ENCODE measurements around the gene FAM209B. TPM values are rescaled to one million over a fixed set of nuclear protein-coding genes. Genes with fewer than 3 reads are reported as not detected.
"Not testable (repeated sequence)": the region's sequence is repeated elsewhere in the genome, so short reads cannot be mapped to it uniquely, and the experiment has no call there.

Gene FAM209B
- total RNA-seq, 4 donors from 2014 or later = not detected

GRCh38 chr20:56520180-56520579, 12.9 kb upstream of the FAM209B start:
- Histone ChIP-seq H3K4me3 (no peak overlapping the region), H3K27ac (no peak overlapping the region), H3K27me3 (no peaks in the 10 kb centered on the region), H3K4me1 (no peaks in the 10 kb centered on the region), H3K36me3 (peaks cover 0 to 46% (median 0%) of the 10 kb centered on the region in 3 donors), H3K9me3 (peaks cover 0 to 21% (median 6%) of the 10 kb centered on the region in 4 donors)
- peak in 1 of 3 donors; percentile 19 for DNase-seq
- no peak for TF ChIP-seq CTCF (IDR thresholded peaks at IDR 0.05)
- no peak for TF ChIP-seq POLR2A (IDR thresholded peaks at IDR 0.05)

- Histone ChIP-seq H3K9me3 (peaks cover 0 to 21% (median 6%) of the 10 kb centered on the region in 4 donors), H3K36me3 (peaks cover 0 to 46% (median 0%) of the 10 kb centered on the region in 3 donors)
- not testable (repeated sequence) for H3K27me3 ChIP-seq, DNase-seq, H3K4me1 ChIP-seq, H3K27ac ChIP-seq, H3K4me3 ChIP-seq
Measured at GRCh38 chr20:56520746-56521354, 12.2 kb upstream of the FAM209B start.

- Histone ChIP-seq H3K4me3 (no peak overlapping the region), H3K9me3 (peaks cover 0 to 21% (median 6%) of the 10 kb centered on the region in 4 donors), H3K36me3 (peaks cover 0 to 36% (median 0%) of the 10 kb centered on the region in 3 donors), H3K27ac (no peak overlapping the region), H3K27me3 (no peaks in the 10 kb centered on the region), H3K4me1 (no peaks in the 10 kb centered on the region)
- TF ChIP-seq CTCF (IDR thresholded peaks at IDR 0.05) (no peak), POLR2A (IDR thresholded peaks at IDR 0.05) (no peak)
- no peak for DNase-seq
Measured at GRCh38 chr20:56522311-56522710, 10.7 kb upstream of the FAM209B start.

- H3K4me3 ChIP-seq, H3K27ac ChIP-seq, DNase-seq, H3K4me1 ChIP-seq, H3K27me3 ChIP-seq: not testable (repeated sequence)
- Histone ChIP-seq H3K36me3 (peaks cover 0 to 15% (median 0%) of the 10 kb centered on the region in 3 donors), H3K9me3 (peaks cover 0 to 18% (median 6%) of the 10 kb centered on the region in 4 donors)
Measured at GRCh38 chr20:56524444-56524843, 8.6 kb upstream of the FAM209B start, which contains the start of gene FAM209A. TSS of gene FAM209A (plus strand) at chr20:56524744. CDS start at chr20:56524809, 65 bp downstream.

GRCh38 chr20:56527521-56527920, 5.5 kb upstream of the FAM209B start:
- no peaks in the 10 kb centered on the region for H3K36me3 ChIP-seq
- H3K27ac ChIP-seq = no peak overlapping the region
- TF ChIP-seq CTCF (IDR thresholded peaks at IDR 0.05) (no peak), POLR2A (IDR thresholded peaks at IDR 0.05) (no peak)
- no peak for DNase-seq
- H3K9me3 ChIP-seq = no peaks in the 10 kb centered on the region
- no peaks in the 10 kb centered on the region for H3K27me3 ChIP-seq
- no peaks in the 10 kb centered on the region for H3K4me1 ChIP-seq
- H3K4me3 ChIP-seq = no peak overlapping the region

GRCh38 chr20:56537997-56538396, 5.0 kb downstream of the FAM209B start:
- Histone ChIP-seq H3K36me3 (no peaks in the 10 kb centered on the region), H3K27ac (no peak overlapping the region), H3K27me3 (no peaks in the 10 kb centered on the region), H3K4me1 (no peaks in the 10 kb centered on the region), H3K9me3 (no peaks in the 10 kb centered on the region), H3K4me3 (no peak overlapping the region)
- DNase-seq = no peak
- TF ChIP-seq POLR2A (IDR thresholded peaks at IDR 0.05) = no peak

GRCh38 chr20:56540415-56540814, 7.4 kb downstream of the FAM209B start:
- H3K27me3 ChIP-seq = no peaks in the 10 kb centered on the region
- H3K4me3 ChIP-seq = no peak overlapping the region
- H3K36me3 ChIP-seq = no peaks in the 10 kb centered on the region
- DNase-seq = no peak
- no peaks in the 10 kb centered on the region for H3K4me1 ChIP-seq
- no peaks in the 10 kb centered on the region for H3K9me3 ChIP-seq
- no peak overlapping the region for H3K27ac ChIP-seq
- no peak for TF ChIP-seq CTCF (IDR thresholded peaks at IDR 0.05)
- TF ChIP-seq POLR2A (IDR thresholded peaks at IDR 0.05) = no peak
